Astrocyte (in vitro differentiated cells and primary cell): ENCODE data around the gene SNW1. TPM values are rescaled to one million over a fixed set of nuclear protein-coding genes. Genes with fewer than 3 reads are reported as not detected.
"Not testable (repeated sequence)": the region's sequence is repeated elsewhere in the genome, so short reads cannot be mapped to it uniquely, and the experiment has no call there.

ENCODE experiments used
- DNase-seq: peaks from one replicate; pipeline ENCODE4 v3.0.0-alpha.2; 2010; ENCODE audit warnings: low read depth
- FAIRE-seq: peaks from 2 replicates; lab custom pipeline; 2011; peaks lifted over from hg19 to GRCh38; lab: Jason Lieb, UNC
- H2AFZ ChIP-seq: 2 replicates; pipeline ENCODE4 v1.6.0; 2012; ENCODE audit warnings: low read depth, low read length, inconsistent platforms
- H3K27ac ChIP-seq: 2 replicates; pipeline ENCODE4 v1.5.1; 2011; ENCODE audit warnings: low read depth, low read length, inconsistent platforms
- H3K27me3 ChIP-seq: 2 replicates; pipeline ENCODE4 v1.6.0; 2011; ENCODE audit warnings: low read length, inconsistent platforms; ENCODE audit not compliant: insufficient read depth
- H3K36me3 ChIP-seq: 2 replicates; pipeline ENCODE4 v1.5.1; 2011; ENCODE audit warnings: low read length, inconsistent platforms; ENCODE audit not compliant: insufficient read depth
- H3K4me1 ChIP-seq: 2 replicates; pipeline ENCODE4 v1.5.1; 2011; ENCODE audit warnings: low read length, inconsistent platforms; ENCODE audit not compliant: insufficient read depth
- H3K4me2 ChIP-seq: 2 replicates; pipeline ENCODE4 v1.6.0; 2012; ENCODE audit warnings: low read length, inconsistent platforms
- H3K4me3 ChIP-seq: 2 replicates; pipeline ENCODE4 v1.5.1; 2011; ENCODE audit warnings: low read depth, mild to moderate bottlenecking, low read length, inconsistent platforms; ENCODE audit not compliant: insufficient read depth
- H3K79me2 ChIP-seq: 2 replicates; pipeline ENCODE4 v1.6.0; 2012; ENCODE audit warnings: mild to moderate bottlenecking, low read length, inconsistent platforms; ENCODE audit not compliant: insufficient read depth
- H3K9ac ChIP-seq: 2 replicates; pipeline ENCODE4 v1.6.0; 2012; ENCODE audit warnings: mild to moderate bottlenecking, low read length, inconsistent platforms
- H3K9me3 ChIP-seq: 2 replicates; pipeline ENCODE4 v1.5.1; 2012; ENCODE audit warnings: low read depth, mild to moderate bottlenecking, low read length, inconsistent platforms; ENCODE audit not compliant: insufficient read depth
- H4K20me1 ChIP-seq: 2 replicates; pipeline ENCODE4 v1.6.0; 2012; ENCODE audit warnings: low read length, inconsistent platforms; ENCODE audit not compliant: insufficient read depth
- H3K27ac Mint-ChIP-seq: one replicate; pipeline ENCODE4 v1.8.0; 2021; ENCODE audit warnings: mild to moderate bottlenecking, mixed read lengths; ENCODE audit not compliant: unreplicated experiment
- H3K27me3 Mint-ChIP-seq: one replicate; pipeline ENCODE4 v1.8.0; 2021; ENCODE audit warnings: low read depth, mixed read lengths; ENCODE audit not compliant: unreplicated experiment
- H3K36me3 Mint-ChIP-seq: one replicate; pipeline ENCODE4 v1.8.0; 2021; ENCODE audit warnings: low read depth, mixed read lengths; ENCODE audit not compliant: unreplicated experiment
- H3K4me1 Mint-ChIP-seq: one replicate; pipeline ENCODE4 v1.8.0; 2021; ENCODE audit warnings: low read depth, mixed read lengths; ENCODE audit not compliant: unreplicated experiment
- H3K4me3 Mint-ChIP-seq: one replicate; pipeline ENCODE4 v1.8.0; 2021; ENCODE audit warnings: mild to moderate bottlenecking, moderate library complexity, mixed read lengths; ENCODE audit not compliant: unreplicated experiment
- H3K9me3 Mint-ChIP-seq: one replicate; pipeline ENCODE4 v1.8.0; 2021; ENCODE audit warnings: mild to moderate bottlenecking, mixed read lengths; ENCODE audit not compliant: unreplicated experiment
- CTCF ChIP-seq: IDR thresholded peaks from 2 replicates; pipeline ENCODE4 v1.5.1; 2011; ENCODE audit warnings: low read depth, mild to moderate bottlenecking, inconsistent platforms, low read length, moderate library complexity; ENCODE audit not compliant: insufficient read depth
- EZH2 ChIP-seq: IDR thresholded peaks from 2 replicates; pipeline ENCODE4 v1.6.1; 2012; ENCODE audit warnings: mild to moderate bottlenecking, low read length, inconsistent platforms; ENCODE audit not compliant: insufficient read depth
- total RNA-seq: library from RNA; stranded (reverse); gene quantifications from 2 replicates; pipeline ENCODE4 v1.2.1, GENCODE V29; 2021

The SNW1 gene
- total RNA-seq, 1 donor from 2014 or later = 72.9 TPM

- Histone ChIP-seq H3K27me3 (no peaks in the 10 kb centered on the region), H3K4me3 (no peak overlapping the region), H2AFZ (no peak overlapping the region), H3K4me2 (no peak overlapping the region), H3K27ac (no peak overlapping the region), H3K79me2 (peaks cover 56% of the 10 kb centered on the region), H4K20me1 (peaks cover 42% of the 10 kb centered on the region), H3K9ac (no peak overlapping the region), H3K9me3 (no peaks in the 10 kb centered on the region), H3K36me3 (peaks cover 41% of the 10 kb centered on the region), H3K4me1 (no peaks in the 10 kb centered on the region)
- no peak for TF ChIP-seq CTCF
- no peak for TF ChIP-seq EZH2
- FAIRE-seq (no peak), DNase-seq (no peak)
- peaks cover 12% of the 10 kb centered on the region for H3K36me3 Mint-ChIP-seq
- no peak overlapping the region for H3K27ac Mint-ChIP-seq
- H3K27me3 Mint-ChIP-seq = no peaks in the 10 kb centered on the region
- no peak overlapping the region for H3K4me3 Mint-ChIP-seq
- peaks cover 1% of the 10 kb centered on the region for H3K4me1 Mint-ChIP-seq
- no peaks in the 10 kb centered on the region for H3K9me3 Mint-ChIP-seq
Observed at GRCh38 chr14:77752266-77752665, 8.7 kb downstream of the SNW1 start.

GRCh38 chr14:77747425-77747824 is 13.5 kb downstream of the SNW1 start:
- not testable (repeated sequence) for H3K9me3 Mint-ChIP-seq, H3K27me3 ChIP-seq, H3K9me3 ChIP-seq, H3K27ac ChIP-seq, H3K4me3 ChIP-seq, H2AFZ ChIP-seq, H3K4me2 ChIP-seq, H3K4me1 Mint-ChIP-seq, H3K27ac Mint-ChIP-seq, H3K27me3 Mint-ChIP-seq, H3K9ac ChIP-seq, H3K4me1 ChIP-seq, H3K4me3 Mint-ChIP-seq, FAIRE-seq, DNase-seq
- H4K20me1 ChIP-seq = peaks cover 28% of the 10 kb centered on the region
- peaks cover 23% of the 10 kb centered on the region for H3K79me2 ChIP-seq
- peaks cover 11% of the 10 kb centered on the region for H3K36me3 Mint-ChIP-seq
- H3K36me3 ChIP-seq = peaks cover 39% of the 10 kb centered on the region

- FAIRE-seq (no peak), DNase-seq (no peak)
- Mint-ChIP-seq H3K27me3 (no peaks in the 10 kb centered on the region), H3K9me3 (no peaks in the 10 kb centered on the region), H3K4me3 (no peak overlapping the region), H3K27ac (no peak overlapping the region), H3K36me3 (peaks cover 11% of the 10 kb centered on the region), H3K4me1 (no peaks in the 10 kb centered on the region)
- H3K4me1 ChIP-seq = no peaks in the 10 kb centered on the region
- no peak overlapping the region for H3K4me3 ChIP-seq
- H3K4me2 ChIP-seq = no peak overlapping the region
- peaks cover 19% of the 10 kb centered on the region for H3K79me2 ChIP-seq
- H3K9ac ChIP-seq = no peak overlapping the region
- no peak for TF ChIP-seq CTCF
- no peak for TF ChIP-seq EZH2
- H3K36me3 ChIP-seq = peaks cover 35% of the 10 kb centered on the region
- no peaks in the 10 kb centered on the region for H3K27me3 ChIP-seq
- H3K27ac ChIP-seq = no peak overlapping the region
- H3K9me3 ChIP-seq = no peaks in the 10 kb centered on the region
- peaks cover 32% of the 10 kb centered on the region for H4K20me1 ChIP-seq
- no peak overlapping the region for H2AFZ ChIP-seq
Observed at GRCh38 chr14:77746064-77746702, 14.8 kb downstream of the SNW1 start.
